Measurements from ENCODE around the gene ZC3H7B.
"Not testable (repeated sequence)": the region's sequence is repeated elsewhere in the genome, so short reads cannot be mapped to it uniquely, and the experiment has no call there.

The ZC3H7B gene

GRCh38 chr22:41301085-41302020 is at the start of gene ZC3H7B:
TSS of gene ZC3H7B (plus strand) at chr22:41301525. CDS start at chr22:41320661, 19,136 bp downstream.
- DNase-seq (ENCODE audit: low read depth in 3 of 3) = peak; percentile 63 to 75 (median 68)

- DNase-seq (ENCODE audit: low read depth in 3 of 3) = no peak
Observed at GRCh38 chr22:41252365-41252764, 49.0 kb upstream of the ZC3H7B start.

- no peak for DNase-seq (ENCODE audit: low read depth in 3 of 3)
Observed at GRCh38 chr22:41254230-41254629, 47.1 kb upstream of the ZC3H7B start.

DNA sequence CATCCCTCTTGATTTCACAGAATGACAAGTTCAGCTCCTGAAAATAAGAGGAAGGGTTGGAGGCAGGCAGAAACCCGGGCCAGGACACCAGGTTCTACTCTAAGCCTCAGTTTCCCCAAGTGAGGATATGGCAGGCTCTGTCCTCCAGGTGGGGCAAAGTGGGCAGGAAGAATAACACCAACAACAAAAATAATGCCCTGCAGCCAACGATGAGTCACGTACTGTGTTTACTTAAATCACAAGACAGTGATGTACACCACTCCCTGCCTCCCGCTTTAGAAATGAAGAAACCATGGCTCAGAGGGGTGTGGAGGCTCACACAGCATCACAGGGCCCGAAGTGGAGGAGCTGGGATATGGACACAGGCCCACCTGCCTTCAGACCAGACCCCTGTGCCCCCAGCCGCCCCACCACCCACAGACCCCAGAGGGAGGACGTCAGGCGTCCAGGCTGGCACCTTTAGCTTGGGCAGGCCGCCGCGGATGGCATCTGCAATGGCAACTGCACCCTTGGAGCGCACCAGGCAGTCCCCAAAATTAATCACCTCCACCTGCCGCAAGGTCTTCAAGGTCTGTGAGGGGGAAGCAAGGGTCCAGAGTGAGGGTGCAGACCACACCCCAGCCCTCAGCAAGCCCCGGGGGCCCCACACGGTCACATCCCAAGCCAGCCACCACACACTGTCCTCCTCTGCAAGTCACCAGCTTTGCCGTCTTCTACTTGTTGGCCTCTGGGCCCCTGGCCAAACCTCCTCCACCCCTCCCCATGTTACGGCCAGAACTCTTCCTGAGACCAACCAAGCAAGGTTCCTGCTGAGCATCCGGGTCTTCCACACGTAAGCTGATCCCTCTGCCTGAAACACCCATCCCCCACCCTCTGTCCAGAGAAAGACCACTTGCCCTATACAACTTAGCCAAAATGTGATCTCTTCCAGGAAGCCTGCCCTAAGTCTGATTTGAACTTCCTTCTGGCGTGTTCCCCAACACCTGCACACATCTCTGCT is 44.8 kb upstream of the ZC3H7B start:
- DNase-seq (ENCODE audit: low read depth in 3 of 3) = no peak

- DNase-seq (ENCODE audit: low read depth in 3 of 3) = no peak
Observed at GRCh38 chr22:41257696-41258095, 43.6 kb upstream of the ZC3H7B start.

DNA sequence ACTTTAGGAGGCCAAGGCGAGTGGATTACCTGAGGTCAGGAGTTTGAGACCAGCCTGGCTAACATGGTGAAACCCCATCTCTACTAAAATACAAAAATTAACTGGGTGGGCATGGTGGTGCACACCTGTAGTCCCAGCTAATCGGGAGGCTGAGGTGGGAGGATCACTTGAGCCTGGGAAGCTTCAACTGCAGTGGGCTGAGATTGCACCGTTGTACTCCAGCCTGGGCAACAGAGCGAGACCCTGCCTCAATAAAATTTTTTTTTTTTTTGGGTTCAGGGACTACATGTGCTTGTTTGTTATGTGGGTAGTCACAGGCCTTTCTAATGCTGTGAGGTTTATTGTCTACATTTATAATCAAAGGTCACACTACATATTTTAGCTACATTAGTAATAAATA is 41.6 kb upstream of the ZC3H7B start:
- DNase-seq (ENCODE audit: low read depth in 3 of 3) = not testable (repeated sequence)

DNA sequence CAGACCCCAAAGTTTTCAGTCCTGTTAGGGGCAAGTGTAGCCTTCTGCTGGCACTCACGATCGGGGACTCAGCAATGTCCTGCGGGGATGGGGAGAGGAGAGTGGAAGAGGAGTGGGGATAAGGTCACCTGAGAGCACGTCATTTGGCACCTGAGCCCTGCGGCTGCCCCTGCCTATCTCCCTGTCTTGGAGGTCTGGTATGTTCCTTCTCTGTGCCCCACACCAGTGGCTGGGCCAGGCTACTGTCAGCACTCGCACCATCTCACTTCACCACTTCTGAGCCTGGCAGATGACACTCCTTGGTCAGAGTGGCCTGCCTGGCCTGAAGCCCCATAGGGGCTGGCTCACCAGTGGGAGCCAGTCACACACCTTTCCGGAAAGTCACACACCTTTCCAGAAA is 40.5 kb upstream of the ZC3H7B start:
- DNase-seq (ENCODE audit: low read depth in 3 of 3) = no peak

GRCh38 chr22:41261541-41262249 is 39.6 kb upstream of the ZC3H7B start:
- DNase-seq (ENCODE audit: low read depth in 3 of 3) = no peak

GRCh38 chr22:41262250-41262765 is 39.0 kb upstream of the ZC3H7B start:
- DNase-seq (ENCODE audit: low read depth in 3 of 3) = no peak

GRCh38 chr22:41263704-41264103 is 37.6 kb upstream of the ZC3H7B start:
- no peak for DNase-seq (ENCODE audit: low read depth in 3 of 3)

DNA sequence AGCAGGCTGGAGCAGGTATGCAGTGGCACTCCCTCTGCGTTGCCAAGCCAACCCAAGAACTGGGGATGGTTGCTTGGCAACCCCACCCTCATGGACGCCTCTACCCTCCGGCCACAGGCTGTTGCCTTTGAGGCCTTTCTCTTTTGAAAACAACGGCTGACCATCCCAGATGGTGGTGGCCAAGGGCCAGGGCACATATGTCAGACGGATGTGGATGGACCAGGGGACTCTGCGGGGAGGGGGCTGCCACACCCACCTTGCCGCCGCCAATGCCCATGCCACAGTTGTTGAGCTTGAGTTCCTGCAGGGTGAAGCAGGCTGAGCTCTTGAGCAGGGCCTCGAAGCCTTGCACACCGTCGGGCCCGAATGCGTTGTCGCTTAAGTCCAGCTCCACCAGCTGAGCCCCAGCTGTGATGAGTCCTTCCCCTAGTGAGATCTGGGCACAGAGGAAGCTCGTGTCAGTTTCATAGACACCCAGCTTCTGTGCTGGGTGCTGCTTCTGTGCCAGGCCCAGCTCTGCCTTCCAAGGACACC is 36.9 kb upstream of the ZC3H7B start:
- no peak for DNase-seq (ENCODE audit: low read depth in 3 of 3)

- DNase-seq (ENCODE audit: low read depth in 3 of 3) = no peak
Observed at GRCh38 chr22:41267958-41268357, 33.4 kb upstream of the ZC3H7B start.

- no peak for DNase-seq (ENCODE audit: low read depth in 3 of 3)
Observed at GRCh38 chr22:41271787-41272186, 29.5 kb upstream of the ZC3H7B start.

DNA sequence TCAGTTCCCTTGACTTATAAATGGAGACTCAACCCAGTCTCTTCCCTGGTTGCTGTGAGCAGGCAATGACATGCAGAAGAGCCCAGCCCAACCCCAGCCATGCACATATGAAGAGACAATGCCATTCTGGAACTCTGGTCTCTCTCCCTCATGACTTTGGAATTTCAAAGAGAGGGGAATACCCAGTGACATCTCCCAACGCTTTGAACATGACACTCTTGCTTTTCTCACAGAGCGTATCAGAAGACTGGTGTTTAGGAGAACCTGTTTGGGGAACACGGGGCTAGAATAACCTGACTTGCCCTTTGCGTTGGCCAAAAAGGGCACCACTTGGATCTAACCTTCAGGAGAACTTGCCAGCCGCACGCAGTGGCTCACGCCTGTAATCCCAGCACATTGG is 28.2 kb upstream of the ZC3H7B start:
- DNase-seq (ENCODE audit: low read depth in 3 of 3) = no peak

DNA sequence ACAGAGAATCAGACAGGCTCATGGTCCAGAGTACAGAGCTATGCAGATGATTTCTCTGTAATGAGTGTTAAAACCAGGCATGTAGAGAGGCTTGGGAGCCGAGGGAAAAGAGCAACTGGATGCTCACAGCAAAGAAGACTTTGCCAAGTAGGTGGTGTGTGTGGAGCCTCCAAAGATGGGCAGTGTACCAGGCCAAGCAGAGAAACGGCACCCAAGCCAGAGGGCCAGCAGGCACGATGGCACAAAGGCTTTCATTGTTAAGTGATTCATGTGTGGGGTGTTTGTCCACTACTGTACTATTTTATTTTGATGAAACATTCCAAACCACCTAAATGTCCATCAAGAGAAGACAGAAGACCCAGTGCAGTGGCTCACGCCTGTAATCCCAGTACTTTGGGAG is 26.5 kb upstream of the ZC3H7B start:
- no peak for DNase-seq (ENCODE audit: low read depth in 3 of 3)

DNA sequence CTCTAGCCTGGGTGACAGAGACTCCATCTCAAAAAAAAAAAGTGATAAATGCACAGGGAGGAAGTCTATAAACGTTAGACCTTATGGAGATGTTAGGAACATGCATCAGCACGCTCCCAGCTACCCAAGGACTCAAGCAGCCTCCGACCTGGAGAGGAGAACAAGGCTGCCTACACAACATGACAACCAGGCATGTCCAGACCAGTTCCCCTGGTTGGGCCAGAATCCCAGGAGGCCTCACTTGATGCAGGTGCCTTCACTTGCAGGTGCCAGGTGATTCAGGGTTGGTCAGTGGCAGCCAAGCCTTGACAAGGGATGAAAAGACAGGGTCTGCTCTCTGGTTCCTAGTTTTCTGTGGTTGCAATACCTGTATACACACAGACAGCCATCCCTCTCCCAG is 21.3 kb upstream of the ZC3H7B start:
- DNase-seq (ENCODE audit: low read depth in 3 of 3) = no peak

DNA sequence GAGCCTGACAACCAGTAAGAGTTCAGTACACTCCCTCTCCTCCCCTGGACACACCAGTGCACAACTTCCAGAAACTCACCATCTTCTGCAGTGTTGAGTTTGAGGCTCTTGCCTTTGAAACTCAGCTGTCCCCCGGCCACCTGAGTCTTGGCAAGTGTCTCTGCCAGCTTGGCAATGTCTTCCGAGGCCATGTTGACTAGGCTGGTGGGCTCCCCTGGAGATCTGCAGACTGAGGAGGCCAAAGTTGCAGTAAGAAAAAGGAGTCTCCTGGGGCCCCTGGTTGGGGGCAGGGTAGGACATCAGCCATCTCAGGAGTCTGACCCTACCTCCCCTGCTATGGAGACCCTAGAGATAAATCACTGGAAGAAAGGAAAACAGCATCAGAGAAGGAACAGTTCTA is 20.5 kb upstream of the ZC3H7B start:
- DNase-seq (ENCODE audit: low read depth in 3 of 3) = no peak

GRCh38 chr22:41284465-41284864 is 16.9 kb upstream of the ZC3H7B start:
- no peak for DNase-seq (ENCODE audit: low read depth in 3 of 3)

GRCh38 chr22:41285441-41285819 is 15.9 kb upstream of the ZC3H7B start:
- peak; percentile 79 to 90 (median 81) for DNase-seq (ENCODE audit: low read depth in 3 of 3)

GRCh38 chr22:41285820-41286638 is 15.3 kb upstream of the ZC3H7B start, which contains the start of gene RANGAP1:
TSS of gene RANGAP1 (minus strand) at chr22:41286187. CDS start at chr22:41281044, 5,143 bp downstream.
- DNase-seq (ENCODE audit: low read depth in 3 of 3) = peak; percentile 94 to 99 (median 95)
